GM18951 (cell line): ENCODE results near the gene C1orf198.

ENCODE experiments used
- POLR2A ChIP-seq: IDR thresholded peaks from 4 replicates; pipeline ENCODE4 v1.6.1; 2011; ENCODE audit warnings: mild to moderate bottlenecking; ENCODE audit not compliant: insufficient read length, insufficient read depth; ENCODE audit errors: extremely low read depth
- in situ Hi-C: fragments of 300-500 bp; cut with MboI; formaldehyde crosslinking; loops from one replicate; pipeline ENCODE4 v1.12.0; 2022; ENCODE audit warnings: low sequenced_read_pairs, mixed read lengths, inconsistent platforms; ENCODE audit not compliant: unreplicated experiment

Gene C1orf198

DNA sequence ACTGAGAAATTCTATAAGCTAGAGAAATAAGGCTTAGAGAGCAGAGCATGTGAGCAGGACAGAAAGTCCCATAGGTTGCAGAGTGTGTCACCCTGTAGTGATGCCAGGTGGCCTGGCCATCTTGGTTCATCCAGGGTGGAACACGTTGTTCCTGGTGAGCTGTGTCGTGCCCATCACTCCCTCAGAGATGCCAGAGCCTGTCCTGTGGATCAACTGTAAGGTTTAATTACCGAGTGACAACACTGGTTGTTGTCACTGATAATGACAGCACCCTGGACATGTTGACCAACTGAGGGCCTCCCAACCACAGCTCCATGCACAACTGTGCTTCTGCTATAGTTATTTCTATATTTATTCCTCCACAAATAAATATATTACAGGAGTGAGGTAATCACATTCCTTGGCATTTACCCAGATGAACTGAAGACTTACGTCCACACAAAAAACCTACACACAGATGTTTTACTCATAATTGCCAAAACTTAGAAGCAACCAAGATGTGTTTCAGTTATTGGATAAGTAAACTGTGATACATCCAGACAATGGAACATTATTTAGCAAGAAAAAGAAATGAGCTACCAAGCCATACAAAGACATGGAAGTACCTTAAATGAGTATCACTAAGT lies 6.2 kb downstream of the C1orf198 start:
- no peak for TF ChIP-seq POLR2A
- in situ Hi-C loops = no loop called here

DNA sequence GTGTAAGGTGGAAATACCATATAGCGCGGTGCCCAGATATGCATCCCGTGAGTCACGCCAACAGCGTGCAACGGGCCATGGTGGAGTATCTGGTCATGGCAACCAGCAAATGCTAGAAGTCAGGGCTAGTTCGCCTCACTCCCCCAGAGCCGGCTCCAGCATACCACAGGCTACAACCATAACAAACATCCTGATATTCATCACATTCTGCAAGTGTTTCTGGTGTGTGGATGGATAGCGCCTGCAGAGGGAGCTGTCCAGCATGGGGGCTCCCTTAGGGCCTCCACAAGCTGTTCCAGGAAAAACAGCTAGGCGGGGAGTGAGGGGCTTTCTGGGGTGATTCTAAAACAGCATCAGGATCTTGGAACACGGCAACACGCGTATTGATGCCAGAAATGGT lies 6.8 kb downstream of the C1orf198 start:
- no peak for TF ChIP-seq POLR2A
- in situ Hi-C loops = no loop called here

DNA sequence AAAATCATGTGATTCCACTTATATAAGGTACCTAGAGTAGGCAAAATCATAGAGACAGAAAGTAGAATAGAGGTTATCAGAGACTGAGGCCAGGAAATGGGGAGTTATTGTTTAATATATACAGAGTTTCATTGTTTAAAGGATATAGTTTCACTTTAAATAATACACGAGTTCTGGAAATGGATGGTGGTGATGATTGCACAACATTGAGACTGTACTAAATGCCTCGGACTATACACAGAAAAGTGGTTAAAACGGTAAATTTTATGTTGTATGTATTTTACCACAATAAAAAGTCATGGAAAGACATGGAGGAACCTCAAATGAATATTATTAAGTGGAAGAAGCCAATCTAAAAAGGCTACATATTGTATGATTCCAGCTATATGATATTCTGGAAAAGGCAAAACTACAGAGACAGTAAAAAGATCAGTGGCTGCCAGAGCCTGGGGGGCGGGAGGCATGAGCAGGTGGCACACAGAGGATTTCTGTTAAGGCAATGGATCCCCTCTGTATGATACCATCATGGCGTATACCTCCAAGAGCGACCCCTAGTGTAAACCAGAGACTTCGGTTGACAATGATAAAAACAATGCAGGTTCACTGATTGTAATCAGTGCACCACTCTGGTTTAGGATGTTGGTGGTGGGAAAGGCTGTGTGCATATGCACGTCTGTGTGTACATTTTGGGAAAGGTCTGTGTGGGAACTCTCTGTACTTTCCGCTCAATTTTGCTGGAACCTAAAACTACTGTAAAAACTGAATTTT lies 7.5 kb downstream of the C1orf198 start:
- in situ Hi-C loops = no loop called here
- TF ChIP-seq POLR2A = no peak

DNA sequence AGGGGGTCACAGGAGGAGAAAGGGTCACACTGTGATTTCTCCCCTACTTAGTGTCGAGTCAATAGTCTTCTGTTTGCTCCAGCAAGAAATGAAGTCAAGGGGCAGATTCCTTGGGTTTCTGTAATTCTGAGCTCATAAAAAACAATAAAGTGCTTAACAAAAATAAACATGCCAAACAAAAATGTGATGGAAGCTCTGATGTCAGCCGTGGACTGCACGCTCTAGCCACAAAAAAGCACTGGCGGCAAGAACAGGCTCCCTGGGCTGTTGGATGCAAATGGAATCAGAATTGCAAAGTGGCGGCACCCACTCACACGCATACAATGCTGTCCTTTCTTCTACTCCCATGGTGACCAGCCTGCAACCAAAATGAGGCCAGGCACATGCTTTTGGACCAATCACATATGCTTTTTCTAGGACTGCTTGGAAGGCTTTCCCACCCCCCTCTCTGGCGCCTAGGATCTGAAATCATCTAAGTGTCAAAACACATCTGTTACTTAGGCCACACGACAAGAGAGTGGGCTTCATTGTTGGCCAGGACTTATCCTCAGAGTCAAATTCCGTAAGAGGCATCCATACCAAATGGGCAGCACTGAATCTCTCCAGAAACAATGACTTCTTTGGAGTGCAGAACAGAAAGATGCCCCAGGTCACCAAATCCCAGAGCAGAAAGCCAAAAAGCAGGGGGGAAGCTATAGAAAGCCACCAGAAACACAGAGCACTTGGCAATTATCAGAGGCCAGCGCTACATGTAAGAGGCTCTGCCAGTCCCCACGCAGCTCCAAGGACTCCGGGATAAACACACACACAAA lies 9.2 kb downstream of the C1orf198 start:
- in situ Hi-C loops = no loop called here
- no peak for TF ChIP-seq POLR2A

DNA sequence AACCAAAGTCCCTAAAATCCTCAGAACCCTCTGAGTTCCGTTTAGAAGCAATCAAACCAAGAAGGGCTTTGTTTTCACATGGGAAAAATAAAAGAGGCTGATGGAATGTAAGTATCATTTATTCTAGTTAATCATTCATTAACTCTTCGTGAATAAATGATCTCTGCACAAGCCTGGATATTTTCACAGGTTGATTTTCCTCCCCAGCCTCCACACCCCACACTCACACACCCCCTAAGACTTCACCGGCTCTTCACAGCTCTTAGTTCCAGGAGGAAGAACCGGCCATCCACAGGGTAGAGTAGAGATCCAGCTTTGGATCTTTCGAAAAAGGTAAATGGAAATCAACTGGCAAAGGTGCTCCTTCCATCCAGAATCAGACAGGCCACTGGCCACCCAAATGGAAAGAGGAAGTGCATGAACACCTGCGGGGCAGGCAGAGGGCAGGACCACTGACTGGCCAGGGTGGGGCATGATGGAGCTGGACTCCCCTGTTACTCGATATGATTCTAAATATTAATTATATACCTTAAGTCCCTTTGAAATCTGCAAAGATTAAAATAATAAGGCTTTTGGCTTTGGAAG lies 10.0 kb downstream of the C1orf198 start:
- TF ChIP-seq POLR2A = no peak
- in situ Hi-C loops = no loop called here

DNA sequence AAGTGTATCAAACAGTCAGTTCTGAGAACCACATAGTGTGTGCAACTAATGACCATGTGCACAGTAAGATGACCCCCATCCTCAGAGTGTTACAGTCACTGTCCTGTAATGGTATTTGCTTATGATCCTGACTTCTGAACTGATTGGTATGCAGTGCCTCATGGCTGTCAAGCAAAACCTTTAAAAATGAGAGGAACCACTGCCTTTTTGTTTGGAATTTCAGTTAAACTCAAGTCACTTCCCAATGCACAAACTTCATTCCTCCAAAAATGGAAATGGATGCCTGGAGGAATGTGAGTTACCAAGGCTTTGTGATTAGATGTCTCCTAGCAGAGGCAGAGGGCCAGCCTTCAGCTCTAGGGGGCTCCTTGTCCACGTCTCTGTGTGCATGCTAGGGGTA lies 10.5 kb downstream of the C1orf198 start:
- in situ Hi-C loops = no loop called here
- TF ChIP-seq POLR2A = no peak

DNA sequence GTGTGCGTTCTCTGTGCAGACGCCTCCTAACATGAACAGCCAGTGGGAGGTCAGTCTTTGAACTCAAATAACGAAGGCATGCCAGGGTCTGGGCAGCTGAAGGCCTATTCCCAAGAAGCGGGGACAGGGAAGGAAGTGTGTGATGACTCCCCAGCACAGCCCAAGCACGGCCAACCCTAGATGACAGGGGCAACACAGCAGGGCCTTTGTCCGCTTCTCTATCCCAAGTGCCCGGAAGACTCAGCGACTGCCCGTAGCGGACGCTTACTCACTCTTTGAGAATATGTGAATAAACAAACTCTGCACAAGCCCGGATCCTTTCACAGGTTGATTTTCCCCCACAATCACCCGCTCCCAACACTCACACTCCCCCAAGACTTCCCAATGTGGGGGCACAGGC lies 11.2 kb downstream of the C1orf198 start:
- TF ChIP-seq POLR2A = no peak
- in situ Hi-C loops = no loop called here

DNA sequence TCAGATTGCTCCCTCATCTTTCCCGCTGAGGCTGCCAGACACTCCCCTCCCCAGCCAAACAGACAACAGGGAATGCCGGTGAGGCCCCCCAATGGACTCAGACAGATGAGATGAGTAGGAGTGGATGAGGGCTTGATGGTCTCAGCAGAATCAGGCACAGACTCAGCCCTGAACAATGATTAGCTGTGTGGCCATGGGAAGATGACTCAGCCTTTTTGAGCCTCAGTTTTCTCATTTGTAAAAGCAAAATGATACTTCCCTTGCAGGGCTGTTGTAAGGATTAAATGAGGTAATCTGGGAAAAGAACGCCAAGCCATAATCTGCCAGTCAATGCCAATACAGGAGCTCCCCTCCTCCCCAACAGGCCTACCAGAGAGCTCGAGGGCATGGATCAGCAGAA lies 12.4 kb downstream of the C1orf198 start:
- TF ChIP-seq POLR2A = no peak
- in situ Hi-C loops = no loop called here

DNA sequence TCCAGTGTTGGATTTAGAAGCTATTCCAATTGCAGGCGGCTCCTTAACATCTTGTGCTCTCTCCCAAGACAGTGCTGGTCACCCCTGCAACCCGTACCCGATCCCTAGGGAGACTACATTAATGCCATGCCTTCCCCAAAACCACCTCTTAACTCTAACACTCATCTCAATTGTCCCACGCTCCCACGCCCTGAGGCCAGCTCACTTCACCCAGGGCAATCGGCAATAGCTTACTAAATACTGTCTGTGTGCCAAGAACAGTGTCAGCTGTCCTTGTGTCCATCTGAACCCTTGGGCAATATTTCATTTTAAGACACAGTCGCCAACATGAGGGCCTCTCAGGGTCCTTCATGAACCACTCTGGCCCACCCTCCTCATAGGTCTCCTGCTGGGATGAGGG lies 13.9 kb downstream of the C1orf198 start:
- in situ Hi-C loops = no loop called here
- no peak for TF ChIP-seq POLR2A

DNA sequence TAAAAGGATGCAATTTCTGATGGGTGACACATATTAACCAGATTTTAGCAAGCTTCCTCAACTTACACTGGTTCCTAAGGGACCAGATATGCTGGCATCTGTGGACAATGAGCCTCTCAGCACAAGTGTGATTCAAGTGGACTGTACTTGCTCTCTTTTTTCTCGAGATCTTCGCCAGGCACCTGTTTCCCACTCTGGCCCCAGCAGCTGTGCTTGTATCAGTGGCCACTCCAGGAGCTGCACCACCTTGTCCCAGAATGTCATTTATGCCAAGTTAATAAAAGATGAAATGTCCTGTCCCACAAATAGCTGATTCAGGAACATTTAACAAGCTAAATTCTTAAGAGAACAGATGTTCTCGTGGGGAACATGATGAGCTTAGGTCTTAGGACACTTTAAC lies 14.6 kb downstream of the C1orf198 start:
- in situ Hi-C loops = no loop called here
- no peak for TF ChIP-seq POLR2A

DNA sequence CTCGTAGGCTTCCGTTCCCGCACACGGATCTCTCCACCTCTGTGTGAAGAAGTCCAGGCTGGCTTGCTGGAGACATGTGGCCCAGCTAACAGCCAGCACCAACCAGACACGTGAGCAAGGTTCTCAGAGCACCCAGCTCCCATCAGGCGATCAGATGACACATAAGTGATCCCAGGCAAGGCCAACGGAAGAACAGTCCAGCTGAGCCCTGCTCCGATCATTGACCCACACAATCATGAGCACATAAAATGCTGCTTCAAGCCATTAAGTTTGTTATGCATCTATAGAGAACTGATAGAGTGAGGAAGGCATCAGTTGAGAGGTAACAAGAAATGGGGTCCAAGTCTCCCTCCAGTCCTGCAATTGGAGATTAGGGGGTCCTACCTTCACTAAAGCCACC lies 15.4 kb downstream of the C1orf198 start:
- TF ChIP-seq POLR2A = no peak
- in situ Hi-C loops = no loop called here

DNA sequence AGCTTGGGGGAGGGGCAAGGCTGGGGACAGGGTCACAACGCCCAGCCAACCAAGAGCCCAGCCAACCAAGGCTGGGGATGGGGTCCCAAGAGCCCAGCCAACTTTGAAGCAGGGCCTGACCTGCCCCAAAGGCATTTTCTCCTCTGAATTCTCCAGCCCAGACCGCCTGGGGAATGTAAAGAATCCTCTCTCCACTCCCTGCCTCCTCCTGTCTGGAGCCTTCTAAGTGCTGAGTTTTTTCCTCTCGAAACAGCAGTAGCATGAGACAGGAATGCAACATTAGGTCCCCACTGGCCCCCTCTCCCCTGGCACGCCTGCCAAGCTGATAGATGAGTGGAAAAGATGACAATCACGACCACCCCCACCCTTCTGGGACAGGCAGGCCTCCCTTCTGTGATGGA lies 17.0 kb downstream of the C1orf198 start:
- no peak for TF ChIP-seq POLR2A
- in situ Hi-C loops = no loop called here

DNA sequence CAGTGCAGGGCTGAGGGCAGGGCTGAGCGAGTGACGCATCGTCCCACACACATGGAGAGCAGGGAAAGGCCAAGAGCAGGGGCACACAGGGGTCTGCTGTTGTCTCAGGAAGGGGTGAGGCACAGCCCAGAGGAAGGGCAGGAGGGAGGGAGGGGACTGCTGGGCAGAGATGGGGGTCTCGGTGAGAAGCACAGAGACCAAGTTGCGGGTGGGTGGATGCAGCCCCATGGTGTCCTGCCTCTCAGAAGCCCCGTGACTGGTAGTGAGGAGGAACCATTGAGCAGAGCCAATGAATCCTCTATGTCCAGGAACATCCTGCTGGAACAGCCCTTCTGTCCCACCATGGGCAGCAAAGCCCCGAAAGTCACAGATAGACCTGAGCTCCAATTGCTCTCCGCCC lies 17.8 kb downstream of the C1orf198 start:
- TF ChIP-seq POLR2A = no peak
- in situ Hi-C loops = no loop called here
